ENCODE measurements around the gene ATP8A2.

DNA sequence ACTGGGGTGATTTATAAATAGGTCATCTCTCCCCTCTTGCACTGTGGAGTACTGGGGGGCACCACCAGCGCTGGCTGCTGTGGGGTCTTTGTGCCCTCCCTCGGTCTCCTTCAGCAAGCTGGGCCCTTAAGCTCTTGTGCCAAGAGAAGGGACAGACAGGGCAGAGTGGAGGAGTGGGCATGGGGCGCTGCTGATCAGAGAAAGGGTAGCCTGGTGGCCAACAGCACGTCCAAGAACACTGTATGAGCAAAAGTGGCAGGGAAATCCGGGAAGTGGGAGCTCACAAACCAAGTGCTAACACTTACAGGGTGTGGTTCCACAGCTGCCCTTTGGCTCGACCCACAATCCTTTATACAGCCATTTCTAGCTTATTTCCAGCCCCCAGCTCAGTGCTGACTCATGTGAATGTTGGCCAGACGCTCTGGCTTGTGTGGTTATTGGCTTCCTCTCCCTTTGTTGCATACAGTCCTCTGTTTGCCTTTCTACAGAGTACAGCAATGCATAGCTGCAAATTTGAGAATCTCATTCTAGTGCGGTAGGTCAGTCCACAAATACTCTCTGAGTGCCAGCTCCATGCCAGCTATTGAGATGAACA lies 381.3 kb downstream of the ATP8A2 start:
- TF ChIP-seq, protein P1, sequence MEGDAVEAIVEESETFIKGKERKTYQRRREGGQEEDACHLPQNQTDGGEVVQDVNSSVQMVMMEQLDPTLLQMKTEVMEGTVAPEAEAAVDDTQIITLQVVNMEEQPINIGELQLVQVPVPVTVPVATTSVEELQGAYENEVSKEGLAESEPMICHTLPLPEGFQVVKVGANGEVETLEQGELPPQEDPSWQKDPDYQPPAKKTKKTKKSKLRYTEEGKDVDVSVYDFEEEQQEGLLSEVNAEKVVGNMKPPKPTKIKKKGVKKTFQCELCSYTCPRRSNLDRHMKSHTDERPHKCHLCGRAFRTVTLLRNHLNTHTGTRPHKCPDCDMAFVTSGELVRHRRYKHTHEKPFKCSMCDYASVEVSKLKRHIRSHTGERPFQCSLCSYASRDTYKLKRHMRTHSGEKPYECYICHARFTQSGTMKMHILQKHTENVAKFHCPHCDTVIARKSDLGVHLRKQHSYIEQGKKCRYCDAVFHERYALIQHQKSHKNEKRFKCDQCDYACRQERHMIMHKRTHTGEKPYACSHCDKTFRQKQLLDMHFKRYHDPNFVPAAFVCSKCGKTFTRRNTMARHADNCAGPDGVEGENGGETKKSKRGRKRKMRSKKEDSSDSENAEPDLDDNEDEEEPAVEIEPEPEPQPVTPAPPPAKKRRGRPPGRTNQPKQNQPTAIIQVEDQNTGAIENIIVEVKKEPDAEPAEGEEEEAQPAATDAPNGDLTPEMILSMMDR (IDR thresholded peaks at IDR 0.05), result no peak
- TF ChIP-seq POLR2A (IDR thresholded peaks at IDR 0.05), result no peak

Measured in heart left ventricle (tissue), 13 donors.